ENCODE results near the gene OR14I1.
"Not testable (repeated sequence)": the region's sequence is repeated elsewhere in the genome, so short reads cannot be mapped to it uniquely, and the experiment has no call there.

OR14I1 gene

GRCh38 chr1:248688527-248689298 lies 13.9 kb downstream of the OR14I1 start:
- H3K4me3 ChIP-seq (ENCODE audit: low read length), result no peak overlapping the region
- TF ChIP-seq CTCF (conservative IDR thresholded peaks at IDR 0.05; ENCODE audit: low read length), result no peak
- DNase-seq (ENCODE audit: low read depth), result no peak

GRCh38 chr1:248686815-248687214 lies 15.8 kb downstream of the OR14I1 start:
- TF ChIP-seq CTCF (conservative IDR thresholded peaks at IDR 0.05; ENCODE audit: low read length), result no peak
- no peak overlapping the region for H3K4me3 ChIP-seq (ENCODE audit: low read length)
- DNase-seq (ENCODE audit: low read depth), result no peak

GRCh38 chr1:248681651-248682050 lies 20.9 kb downstream of the OR14I1 start:
- no peak for TF ChIP-seq CTCF (conservative IDR thresholded peaks at IDR 0.05; ENCODE audit: low read length)
- DNase-seq (ENCODE audit: low read depth), result no peak
- no peak overlapping the region for H3K4me3 ChIP-seq (ENCODE audit: low read length)

GRCh38 chr1:248670003-248670402 lies 32.6 kb downstream of the OR14I1 start:
- H3K4me3 ChIP-seq (ENCODE audit: low read length), result no peak overlapping the region
- TF ChIP-seq CTCF (conservative IDR thresholded peaks at IDR 0.05; ENCODE audit: low read length), result no peak
- no peak for DNase-seq (ENCODE audit: low read depth)

- not testable (repeated sequence) for DNase-seq (ENCODE audit: low read depth)
These were observed 38.9 kb downstream of the OR14I1 start for GRCh38 chr1:248663453-248664328.

GRCh38 chr1:248656797-248657196 lies 45.8 kb downstream of the OR14I1 start:
- not testable (repeated sequence) for H3K4me3 ChIP-seq (ENCODE audit: low read length); DNase-seq (ENCODE audit: low read depth)

More at GRCh38 chr1:248663453-248664328, 38.9 kb downstream of the OR14I1 start:
- H3K4me3 ChIP-seq (ENCODE audit: low read length), result not testable (repeated sequence)

- not testable (repeated sequence) for H3K4me3 ChIP-seq (ENCODE audit: low read length); DNase-seq (ENCODE audit: low read depth)
These were observed 47.2 kb downstream of the OR14I1 start, which contains the start of gene OR2T27 for GRCh38 chr1:248655354-248655753. Gene OR2T27 (minus strand): TSS chr1:248655528. CDS start chr1:248650884, 4,644 bp downstream.
